NCI-H345 (cell line): ENCODE measurements around the gene TRPV6.

Source experiments
- DNase-seq: peaks from one replicate; lab custom pipeline; 2025; lab: John Stamatoyannopoulos, UW

The TRPV6 gene

GRCh38 chr7:142908290-142908689, 22.7 kb upstream of the TRPV6 start:
- DNase-seq: no peak

- DNase-seq: no peak
These were observed 21.1 kb upstream of the TRPV6 start for GRCh38 chr7:142906643-142907042.

GRCh38 chr7:142905759-142906158, 20.2 kb upstream of the TRPV6 start:
- no peak for DNase-seq

GRCh38 chr7:142904128-142904527, 18.6 kb upstream of the TRPV6 start:
- DNase-seq: no peak

- no peak for DNase-seq
These were observed 16.1 kb upstream of the TRPV6 start for GRCh38 chr7:142901426-142902259.

GRCh38 chr7:142899661-142900060, 14.1 kb upstream of the TRPV6 start:
- DNase-seq: no peak

GRCh38 chr7:142898377-142899170, 13.0 kb upstream of the TRPV6 start:
- DNase-seq: peak; percentile 70

- no peak for DNase-seq
These were observed 12.1 kb upstream of the TRPV6 start for GRCh38 chr7:142897691-142898090.

GRCh38 chr7:142896741-142897379, 11.3 kb upstream of the TRPV6 start:
- DNase-seq: no peak

- no peak for DNase-seq
These were observed 10.6 kb upstream of the TRPV6 start for GRCh38 chr7:142896151-142896550.

- DNase-seq: no peak
These were observed 9.5 kb upstream of the TRPV6 start for GRCh38 chr7:142894985-142895593.

- no peak for DNase-seq
These were observed 8.8 kb upstream of the TRPV6 start for GRCh38 chr7:142894112-142894984.

- no peak for DNase-seq
These were observed 7.4 kb upstream of the TRPV6 start for GRCh38 chr7:142892951-142893350.

GRCh38 chr7:142891490-142892082, 6.0 kb upstream of the TRPV6 start:
- no peak for DNase-seq

GRCh38 chr7:142890874-142891485, 5.4 kb upstream of the TRPV6 start:
- no peak for DNase-seq

- no peak for DNase-seq
These were observed 4.3 kb upstream of the TRPV6 start for GRCh38 chr7:142889816-142890215.

- DNase-seq: no peak
These were observed 1.9 kb upstream of the TRPV6 start for GRCh38 chr7:142887282-142888015.

- no peak for DNase-seq
These were observed 1.3 kb upstream of the TRPV6 start for GRCh38 chr7:142886866-142887265.

- no peak for DNase-seq
These were observed 1.3 kb downstream of the TRPV6 start for GRCh38 chr7:142884286-142884640.
